Suppressor macrophage (primary cell): ENCODE results near the gene IP6K1.
"Not testable (repeated sequence)": the region's sequence is repeated elsewhere in the genome, so short reads cannot be mapped to it uniquely, and the experiment has no call there.

Source experiments
- DNase-seq, 4 experiments: peaks; one replicate each; pipeline ENCODE4 v3.0.0-alpha.2; 2020 to 2022

Gene IP6K1

DNA sequence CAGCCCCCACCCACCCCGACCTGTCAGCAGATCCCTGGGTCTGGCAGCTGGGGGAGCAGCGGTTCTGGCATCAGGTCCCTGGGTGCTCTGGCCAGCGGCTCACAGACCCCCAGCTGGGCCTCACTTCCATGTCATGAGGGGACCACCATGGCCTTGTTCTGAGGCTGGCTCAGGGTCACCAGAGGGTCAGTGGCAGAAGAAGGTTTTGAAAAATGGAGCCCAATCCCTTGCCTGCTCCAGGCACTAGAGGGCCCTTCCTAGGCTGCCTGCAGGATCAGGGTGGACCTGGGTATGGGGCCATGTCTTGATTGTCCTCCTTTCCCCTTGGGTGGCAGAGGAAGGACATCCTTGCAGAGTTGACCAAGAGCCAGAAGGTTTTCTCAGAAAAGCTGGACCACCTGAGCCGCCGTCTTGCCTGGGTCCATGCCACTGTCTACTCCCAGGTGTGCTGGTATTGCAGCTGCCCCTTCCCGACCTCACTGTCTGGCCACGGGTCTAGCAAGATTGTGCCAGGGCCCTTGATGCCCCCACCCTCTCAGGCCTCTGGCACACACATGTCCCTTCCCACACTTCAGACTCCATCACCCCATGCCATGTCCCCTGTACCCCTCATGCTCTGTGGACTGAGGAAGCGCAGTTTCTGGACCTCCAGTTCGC is 79.8 kb downstream of the IP6K1 start:
- peak in 1 of 4 experiments; percentile 0 for DNase-seq

DNA sequence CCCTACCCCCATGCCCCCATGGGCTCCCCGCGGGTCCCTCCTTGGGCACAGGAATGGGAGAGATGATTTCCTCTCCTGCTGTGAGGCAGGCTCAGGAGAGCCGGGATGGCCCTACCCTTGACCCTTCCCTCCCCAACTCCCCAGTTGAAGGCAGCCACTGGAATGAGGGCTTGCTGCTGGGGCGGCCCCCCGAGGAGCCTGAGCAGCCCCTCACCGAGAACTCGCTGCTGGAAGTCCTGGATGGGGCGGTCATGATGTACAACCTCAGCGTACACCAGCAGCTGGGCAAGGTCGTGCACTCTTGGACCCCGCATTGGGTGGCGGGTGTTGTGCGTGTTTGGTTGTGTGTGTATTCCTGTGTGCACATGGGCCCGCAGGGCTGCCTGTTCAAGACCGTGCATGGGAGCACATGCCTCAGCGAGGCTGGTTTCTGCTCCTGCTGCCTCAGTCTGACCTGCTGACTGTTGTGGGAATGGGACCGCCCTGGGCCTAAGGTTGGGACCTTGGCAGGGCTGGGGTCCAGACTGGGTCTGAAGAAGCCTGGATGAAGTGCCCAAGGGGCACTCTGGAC is 80.9 kb downstream of the IP6K1 start:
- DNase-seq, result peak in 1 of 4 experiments; percentile 1

DNA sequence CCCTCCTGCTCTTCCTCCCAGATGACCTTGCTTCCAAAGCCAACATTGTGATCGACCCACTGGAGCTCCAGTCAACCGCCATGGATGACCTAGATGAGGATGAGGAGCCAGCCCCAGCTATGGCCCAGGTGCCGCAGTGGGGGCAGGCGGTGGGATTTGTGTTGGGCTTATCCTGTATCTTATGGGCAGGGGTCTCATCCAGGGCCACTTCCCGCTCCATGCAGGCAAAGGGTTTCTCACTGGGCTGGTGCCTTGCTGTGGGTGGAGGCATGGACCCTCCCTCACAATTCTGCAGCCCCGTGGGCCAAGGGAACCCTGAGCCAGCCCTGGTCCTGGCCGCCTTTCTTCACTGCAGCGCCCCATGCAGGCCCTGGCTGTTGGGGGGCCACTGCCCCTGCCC is 81.7 kb downstream of the IP6K1 start:
- DNase-seq, result no peak

DNA sequence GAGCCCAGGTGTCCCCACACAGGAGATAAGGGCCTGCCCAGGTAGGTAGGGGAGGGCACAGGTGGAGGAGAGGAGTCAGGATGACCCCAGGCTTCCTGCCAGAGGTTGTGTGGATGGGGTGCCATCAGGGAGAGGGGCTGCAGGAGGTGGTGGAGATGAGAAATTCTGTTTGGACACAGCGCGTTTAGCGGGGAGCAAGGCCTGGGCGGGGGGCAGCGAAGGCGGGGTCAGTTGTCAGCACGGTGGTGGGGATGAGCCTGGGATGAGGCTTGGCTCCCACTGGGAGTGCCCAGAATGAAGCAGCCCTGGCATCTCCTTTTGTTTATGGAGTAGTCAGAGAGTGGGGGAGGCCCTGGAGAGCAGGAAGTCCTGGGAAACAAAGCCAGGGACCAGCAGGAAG is 82.4 kb downstream of the IP6K1 start:
- DNase-seq, result no peak

DNA sequence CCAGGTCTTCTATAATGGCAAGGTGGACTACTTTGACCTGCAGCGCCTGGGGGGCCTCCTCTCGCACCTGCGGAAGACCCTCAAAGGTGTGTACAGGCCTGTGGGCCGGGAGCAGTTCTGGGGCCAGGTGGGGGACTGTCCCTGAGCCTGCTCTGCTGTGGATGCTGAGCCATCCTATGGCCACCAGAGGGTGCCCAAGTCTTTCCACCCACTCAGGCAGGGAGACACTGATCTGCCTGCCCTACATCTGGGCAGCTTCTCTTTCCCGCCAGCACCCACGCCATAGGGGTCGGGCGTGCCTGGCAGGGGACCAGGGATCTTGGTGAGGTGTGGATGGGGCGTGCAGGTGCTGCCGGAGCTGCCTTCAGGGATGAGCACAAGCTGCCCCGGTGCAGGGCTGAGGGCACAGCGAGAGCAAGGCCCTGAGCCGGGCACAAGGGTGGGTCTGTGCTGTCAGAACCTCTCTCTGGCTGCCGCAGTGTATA is 82.9 kb downstream of the IP6K1 start:
- DNase-seq, result peak; percentile 65 to 81 (median 78)

DNA sequence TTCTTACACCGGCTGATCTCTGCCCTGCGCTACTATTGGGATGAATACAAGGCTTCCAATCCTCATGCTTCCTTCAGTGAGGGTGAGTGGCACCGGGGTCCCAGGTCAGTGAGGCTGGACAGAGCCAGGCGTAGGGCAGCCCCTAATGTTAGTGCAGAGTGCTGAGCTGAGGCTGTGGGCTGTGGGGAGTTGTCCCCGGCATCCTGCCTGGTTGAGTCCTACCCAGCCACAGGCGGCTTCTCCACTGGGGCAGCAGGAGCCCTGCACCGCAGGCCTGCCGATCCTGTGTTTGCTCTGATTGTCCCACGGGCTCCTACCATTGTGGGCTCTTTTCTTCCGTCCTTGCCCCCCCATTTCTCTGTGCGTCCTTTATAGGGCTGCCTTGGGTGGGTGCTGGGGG is 83.7 kb downstream of the IP6K1 start:
- no peak for DNase-seq

DNA sequence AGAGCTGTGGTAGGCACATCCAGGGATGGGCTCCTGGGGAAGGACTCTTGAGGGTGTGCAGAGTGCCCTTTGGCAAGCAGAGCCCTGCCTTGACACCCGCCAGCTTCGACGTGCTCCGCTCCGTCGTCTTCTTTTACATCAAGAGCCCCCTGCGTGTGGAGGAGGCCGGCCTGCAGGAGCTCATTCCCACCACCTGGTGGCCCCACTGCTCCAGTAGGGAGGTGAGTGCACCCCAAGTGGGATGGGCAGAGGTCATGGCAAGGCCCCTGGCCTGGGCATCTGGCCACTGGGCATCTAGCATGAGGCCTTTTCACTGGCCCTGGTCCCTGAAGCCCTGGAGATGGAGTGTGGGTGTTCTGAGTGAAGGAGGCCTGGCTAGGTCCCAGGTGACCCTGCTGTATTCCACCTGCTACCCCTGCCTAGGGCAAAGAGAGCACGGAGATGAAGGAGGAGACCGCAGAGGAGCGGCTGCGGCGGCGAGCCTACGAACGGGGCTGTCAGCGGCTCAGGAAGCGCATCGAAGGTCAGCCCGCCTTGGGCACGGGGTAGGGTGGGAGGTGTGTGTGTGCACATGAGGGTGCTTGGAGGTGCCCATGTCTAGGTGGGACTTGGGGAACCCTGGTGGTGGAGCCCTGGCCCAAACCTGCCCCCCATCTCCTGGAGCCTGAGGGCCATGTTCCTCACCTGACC is 84.8 kb downstream of the IP6K1 start:
- peak in 3 of 4 experiments; percentile 15 to 39 (median 19) for DNase-seq

DNA sequence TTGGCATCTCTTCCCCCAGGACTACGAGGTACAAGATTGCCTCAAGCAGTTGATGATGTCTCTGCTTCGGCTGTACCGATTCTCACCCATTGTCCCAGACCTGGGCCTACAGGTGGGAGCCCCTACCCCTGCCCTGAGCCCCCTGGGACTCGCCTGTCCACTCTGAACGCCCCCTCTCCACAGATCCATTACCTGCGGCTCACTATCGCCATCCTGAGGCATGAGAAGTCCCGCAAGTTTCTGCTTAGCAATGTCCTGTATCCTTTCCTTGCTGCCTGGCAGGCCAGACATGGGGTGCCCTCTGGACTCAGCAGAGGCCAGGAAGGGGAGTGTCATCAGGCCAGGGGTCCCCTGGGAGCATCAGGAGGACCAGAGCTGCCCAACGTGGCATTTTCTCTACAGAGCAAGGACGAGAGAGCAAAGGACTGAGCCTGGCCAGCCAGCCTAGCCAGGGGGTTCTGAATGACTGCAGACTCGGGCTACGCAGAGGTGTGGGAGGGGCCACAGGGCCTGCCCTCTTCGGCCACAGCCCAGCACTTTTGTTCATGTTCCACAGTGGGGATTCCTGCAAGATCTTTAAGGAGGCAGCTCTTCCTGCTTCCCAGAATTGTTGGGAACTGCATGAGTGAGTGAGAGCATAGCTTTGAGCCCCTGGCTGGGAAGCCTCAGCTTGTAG is 85.8 kb downstream of the IP6K1 start:
- no peak for DNase-seq

DNA sequence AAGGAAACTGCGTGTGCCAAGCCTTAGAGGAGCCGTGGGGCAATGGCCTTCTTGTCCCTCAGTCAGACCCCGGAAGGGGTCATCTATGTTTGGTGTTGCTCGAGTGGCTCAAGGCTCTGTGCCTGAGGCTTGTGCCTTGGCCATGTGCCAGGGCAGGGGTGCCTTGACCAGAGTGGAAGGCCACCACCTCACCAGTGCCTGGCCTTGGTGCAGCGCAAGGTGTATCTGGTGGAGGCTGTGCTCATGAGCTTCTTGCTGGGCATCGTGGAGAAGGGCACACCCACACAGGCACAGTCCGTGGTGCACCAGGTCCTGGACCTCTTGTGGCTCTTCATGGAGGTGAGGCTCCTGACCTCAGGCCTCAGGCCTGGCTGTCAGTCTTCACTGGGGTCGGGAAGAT is 86.3 kb downstream of the IP6K1 start:
- no peak for DNase-seq

DNA sequence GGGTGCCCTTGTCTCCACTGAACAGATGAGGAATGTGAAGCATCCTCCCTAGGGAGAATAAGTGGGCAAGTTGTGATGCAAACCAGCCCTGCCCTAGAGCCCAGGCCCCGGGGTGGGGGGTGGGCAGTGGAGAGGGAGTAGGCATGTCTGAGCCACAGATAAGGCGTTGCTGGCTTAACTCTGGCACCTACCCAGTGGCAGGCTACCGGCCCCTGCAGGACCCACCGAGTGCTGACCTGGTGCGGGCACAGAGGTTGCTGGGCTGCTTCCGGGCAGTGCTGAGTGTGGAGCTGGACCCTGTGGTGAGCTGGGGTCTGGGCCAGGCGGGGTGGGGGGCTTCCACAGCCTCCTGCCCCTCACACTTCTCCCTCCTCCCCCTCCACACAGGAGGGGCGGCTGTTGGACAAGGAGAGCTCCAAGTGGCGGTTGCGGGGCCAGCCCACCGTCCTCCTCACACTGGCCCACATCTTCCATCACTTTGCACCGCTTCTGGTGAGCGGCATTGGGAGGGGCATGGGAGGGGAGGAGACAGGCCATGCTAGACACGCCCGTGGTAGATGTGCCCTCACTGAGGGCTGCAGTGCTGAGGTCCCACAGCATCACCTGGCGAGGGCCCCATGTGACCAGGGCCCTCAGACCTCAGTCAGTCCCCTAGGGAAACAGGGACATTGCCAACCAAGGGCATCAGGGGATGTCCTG is 86.9 kb downstream of the IP6K1 start:
- no peak for DNase-seq

DNA sequence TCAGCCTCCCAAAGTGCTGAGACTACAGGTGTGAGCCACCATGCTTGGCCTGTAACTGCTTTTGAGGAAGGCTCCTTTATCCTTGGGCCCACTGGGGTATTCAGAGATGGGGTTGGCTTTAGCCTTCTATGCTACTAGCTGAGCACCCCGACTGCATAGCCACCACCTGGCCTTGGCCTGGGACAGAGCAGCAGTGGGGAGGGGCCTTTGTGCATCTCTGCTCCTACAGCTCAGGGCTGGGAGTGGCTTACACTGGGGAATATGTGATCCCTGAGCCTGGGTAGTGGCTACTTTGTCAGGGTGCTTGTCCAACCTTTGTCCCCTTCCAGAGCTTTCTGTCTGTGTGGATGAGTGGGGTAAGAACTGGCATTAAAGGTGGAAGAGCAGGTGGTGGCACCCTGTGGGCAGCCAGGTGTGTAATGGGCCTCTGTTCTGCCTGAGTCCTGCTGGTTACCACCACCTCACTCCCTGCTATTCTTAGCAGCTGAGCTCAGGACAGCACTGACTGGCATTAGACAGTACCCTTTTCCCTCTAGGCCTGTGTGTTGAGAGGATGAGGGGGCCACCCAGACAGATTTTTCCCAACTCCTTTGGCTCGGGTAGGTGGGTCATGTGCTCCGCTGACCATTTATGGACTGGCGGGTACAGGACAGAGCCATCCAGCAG is 90.9 kb downstream of the IP6K1 start:
- DNase-seq, result not testable (repeated sequence)

DNA sequence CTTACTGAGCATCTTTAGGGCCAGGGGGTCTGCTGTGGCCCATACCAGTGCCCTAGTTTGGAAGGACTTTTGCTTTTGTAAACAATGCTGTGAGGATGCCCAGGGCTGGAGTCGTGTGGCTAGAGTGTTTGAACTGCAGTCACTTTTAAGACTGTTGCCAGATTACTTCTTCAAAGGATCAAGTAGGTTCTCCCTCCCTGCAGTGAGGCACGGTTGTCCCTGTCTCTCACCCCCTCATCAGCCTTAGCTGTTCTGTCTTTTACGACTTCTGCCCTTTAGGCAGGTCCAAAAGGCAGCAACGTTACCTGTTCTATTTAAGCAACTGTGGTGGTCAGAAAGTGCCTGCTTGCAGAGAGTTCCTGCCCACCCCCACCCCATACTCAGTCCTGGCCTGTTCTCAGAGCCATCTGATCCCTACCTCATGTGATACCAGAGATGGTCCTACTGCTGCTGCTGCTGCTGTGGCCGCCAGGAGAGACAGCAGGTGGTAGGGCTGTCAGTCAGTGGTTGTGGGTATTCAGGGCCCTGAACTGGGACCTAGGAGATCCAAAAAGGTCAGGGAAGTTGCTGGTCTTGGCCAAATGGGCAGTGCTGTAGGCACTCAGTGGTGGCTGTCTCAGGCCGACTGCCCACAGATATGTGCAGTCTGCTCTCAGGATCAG is 91.8 kb downstream of the IP6K1 start:
- not testable (repeated sequence) for DNase-seq

DNA sequence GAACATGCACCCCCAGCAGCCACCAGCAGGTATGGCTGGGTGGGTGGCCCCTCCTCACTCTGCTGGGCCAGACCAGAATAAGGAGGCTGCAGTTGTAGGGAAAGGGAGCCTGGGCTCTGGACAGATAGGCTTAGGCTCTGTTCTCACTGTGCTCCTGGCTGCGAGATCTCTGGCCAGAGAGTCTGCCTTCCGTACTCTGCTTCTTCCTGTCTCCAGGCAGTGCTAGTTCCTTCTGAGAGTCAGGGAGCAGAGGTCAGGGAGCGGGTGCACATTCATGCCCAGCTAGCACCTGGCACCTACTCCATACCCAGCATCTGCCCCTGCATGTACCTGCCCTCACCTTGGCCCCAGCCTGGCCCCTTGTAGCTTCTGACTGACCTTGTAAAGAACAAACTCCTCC is 94.9 kb downstream of the IP6K1 start:
- not testable (repeated sequence) for DNase-seq

DNA sequence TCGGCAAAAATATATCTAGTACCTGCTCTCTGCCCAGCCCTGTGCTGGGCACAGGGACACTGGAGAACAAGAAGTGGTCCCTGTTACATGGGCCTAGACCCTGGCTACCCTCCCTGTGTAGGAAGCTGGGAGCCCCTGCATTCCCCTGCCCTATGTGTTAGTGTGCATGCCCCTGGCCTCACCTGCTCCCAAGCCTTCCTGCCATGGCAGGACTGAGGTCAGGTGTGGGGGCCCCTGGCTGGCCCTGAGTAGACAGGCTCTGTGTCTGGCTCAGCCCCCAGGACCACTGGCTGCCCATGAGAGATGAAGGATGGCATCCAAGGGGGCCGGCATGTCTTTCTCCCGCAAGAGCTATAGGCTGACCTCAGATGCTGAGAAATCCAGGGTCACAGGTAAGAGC is 95.5 kb downstream of the IP6K1 start:
- not testable (repeated sequence) for DNase-seq

DNA sequence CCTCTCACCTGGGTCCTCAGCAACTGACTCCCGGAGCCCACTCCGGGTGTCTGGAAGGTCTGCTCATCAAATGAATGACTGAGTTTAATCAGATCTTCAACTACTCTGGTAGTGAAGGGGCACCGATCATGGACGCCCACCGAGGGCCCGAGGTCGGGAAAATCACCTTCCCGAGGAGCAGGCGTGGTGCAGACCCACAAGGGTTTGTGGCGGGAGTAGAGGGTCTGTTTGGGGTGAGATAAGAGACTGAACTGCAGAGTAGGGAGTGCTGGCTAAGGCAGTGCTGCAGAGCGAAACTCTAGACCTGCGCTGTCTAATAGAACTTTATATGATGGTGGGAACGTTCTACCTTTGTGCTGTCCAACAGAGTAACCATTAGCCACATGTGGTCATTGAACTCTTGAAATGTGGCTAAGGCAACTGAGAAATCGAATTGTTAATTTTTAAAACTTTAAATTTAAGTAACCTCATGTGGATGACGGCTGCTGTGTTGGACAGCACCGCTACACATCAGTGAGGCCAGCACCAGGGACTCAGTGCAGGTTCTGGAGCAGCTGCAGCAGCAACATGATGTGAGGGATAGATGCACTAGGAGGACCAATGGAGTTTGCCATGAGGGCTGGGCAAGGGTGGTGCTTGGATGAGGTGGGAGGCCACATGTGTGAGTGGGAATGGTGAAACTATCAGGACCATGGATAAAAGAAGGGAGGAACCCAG is 96.3 kb downstream of the IP6K1 start:
- DNase-seq, result not testable (repeated sequence)

DNA sequence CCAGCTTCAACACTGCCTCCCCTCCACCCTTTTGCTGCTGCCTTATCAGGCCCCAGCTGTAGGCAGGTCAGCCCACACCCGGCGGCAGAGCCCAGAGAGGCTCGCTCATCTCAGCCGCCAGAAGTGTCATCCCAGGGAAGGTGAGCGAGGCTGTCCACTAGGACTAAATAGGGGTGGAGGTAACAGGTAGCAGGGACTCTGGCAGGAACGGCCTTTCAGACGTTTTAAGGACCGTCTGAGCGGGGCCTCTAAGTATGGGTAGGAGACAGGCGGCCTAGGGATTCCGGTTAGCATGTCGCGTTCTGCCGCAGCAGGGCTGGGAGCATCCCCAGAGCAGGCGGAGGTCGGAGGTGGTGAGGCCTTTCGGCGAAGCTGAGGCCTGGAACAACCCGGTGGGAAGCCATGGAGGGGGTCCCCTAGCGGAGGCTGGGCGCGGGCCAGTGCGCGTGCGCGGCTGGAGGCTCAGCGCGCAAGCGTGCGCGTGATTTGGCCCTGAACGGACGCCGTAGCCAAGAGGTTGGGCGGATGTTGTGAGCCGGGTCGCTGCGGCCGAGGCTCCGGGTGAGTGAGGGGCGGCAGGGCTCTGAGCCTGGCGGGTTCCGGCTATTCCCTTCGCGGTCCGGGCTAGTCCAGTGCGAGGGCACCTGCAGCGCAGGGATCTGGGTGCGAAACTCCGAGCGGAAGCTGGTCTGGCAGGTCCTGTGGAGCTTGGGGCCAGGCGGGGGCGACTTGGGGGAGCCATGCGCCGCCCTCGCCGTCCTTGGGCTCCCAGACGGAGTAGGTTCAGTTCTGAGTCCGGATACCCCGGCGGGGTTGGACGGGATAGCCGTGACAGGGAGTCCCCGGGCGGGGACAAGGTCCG is 97.1 kb downstream of the IP6K1 start, which contains the start of the genes MST1 and RNF123:
Gene MST1 (minus strand): TSS at position 429 of the 862 bp plus-strand sequence. CDS start 783 bp downstream, outside the sequence.
Gene RNF123 (plus strand): TSS at position 512 of the 862 bp plus-strand sequence. CDS start 1,609 bp downstream, outside the sequence.
- peak; percentile 92 to 97 (median 94) for DNase-seq

DNA sequence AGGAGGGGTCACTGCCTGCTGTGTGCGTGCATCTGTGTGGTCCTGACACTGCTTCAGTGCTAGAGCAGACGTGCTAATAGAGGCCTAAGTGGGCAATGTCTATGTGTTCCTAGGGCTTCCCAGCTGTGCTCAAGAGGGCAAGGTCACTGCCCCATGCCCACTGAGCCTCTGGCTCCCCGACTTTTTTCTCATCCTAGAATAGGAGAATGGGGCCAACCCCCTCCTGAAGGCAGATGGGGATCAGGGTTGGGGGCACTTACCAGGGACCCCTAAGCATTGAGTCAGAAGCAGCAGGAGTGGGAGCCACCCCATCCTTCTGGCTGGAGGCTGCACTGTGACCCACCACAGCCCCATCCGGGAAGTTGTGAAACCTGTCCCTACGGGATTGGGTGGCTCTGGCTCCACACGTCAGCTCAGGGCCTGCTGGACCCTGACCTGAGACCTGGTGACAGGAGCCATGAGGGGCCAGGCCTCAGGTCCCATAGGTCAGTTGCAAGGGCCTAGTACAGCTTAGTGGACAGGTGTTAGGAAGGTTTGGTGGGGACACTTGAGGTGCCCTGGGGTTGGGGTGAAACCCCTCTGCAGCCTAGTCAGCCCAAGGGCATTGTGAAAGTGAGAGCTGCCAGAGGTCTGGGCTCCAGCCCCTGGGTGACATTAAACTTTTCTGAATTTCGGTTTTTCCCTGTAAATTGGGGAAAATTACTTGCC is 97.8 kb downstream of the IP6K1 start:
- DNase-seq, result not testable (repeated sequence)

DNA sequence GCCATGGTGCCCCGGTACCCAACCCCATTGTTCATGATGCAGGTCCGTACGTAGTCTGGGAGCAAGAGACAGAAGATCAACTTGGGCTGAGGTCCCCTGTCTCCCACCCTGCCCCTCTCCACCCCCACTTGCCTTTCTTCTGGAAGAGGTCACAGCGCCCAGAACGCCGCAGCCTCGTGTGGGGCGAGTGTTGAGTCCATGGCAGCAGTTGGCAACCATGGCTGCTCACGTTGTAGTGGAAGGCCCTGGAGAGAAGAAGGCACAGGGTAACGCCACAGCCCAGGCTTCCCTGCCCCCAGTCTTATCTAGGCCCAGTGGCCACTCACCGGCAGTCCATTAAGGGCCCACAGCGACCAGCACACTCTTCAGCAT is 98.9 kb downstream of the IP6K1 start:
- not testable (repeated sequence) for DNase-seq
